Measurements from ENCODE around the gene IFNA21.

DNA sequence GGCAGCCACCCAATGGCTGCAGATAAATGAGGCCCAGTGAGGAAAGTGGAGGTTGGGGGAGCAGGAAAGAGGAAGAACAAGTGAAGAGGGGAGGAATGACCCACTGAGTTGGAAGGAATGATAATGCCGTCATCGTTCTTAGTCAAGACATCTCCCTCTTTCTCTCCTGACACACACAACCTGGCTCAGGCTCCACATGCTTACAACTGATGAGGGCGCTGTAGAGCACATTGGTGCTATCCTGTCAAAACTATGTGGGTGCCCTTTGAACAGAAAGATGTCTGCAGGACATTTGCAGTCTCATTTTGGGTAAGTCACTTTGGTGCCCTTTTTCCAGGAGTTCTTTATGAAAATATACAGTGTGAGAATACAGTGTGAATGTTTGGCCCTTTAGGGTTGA, 30.7 kb downstream of the IFNA21 start:
- TF ChIP-seq, protein P1, sequence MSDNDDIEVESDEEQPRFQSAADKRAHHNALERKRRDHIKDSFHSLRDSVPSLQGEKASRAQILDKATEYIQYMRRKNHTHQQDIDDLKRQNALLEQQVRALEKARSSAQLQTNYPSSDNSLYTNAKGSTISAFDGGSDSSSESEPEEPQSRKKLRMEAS (IDR thresholded peaks at IDR 0.05) = no peak
- TF ChIP-seq, protein P2, sequence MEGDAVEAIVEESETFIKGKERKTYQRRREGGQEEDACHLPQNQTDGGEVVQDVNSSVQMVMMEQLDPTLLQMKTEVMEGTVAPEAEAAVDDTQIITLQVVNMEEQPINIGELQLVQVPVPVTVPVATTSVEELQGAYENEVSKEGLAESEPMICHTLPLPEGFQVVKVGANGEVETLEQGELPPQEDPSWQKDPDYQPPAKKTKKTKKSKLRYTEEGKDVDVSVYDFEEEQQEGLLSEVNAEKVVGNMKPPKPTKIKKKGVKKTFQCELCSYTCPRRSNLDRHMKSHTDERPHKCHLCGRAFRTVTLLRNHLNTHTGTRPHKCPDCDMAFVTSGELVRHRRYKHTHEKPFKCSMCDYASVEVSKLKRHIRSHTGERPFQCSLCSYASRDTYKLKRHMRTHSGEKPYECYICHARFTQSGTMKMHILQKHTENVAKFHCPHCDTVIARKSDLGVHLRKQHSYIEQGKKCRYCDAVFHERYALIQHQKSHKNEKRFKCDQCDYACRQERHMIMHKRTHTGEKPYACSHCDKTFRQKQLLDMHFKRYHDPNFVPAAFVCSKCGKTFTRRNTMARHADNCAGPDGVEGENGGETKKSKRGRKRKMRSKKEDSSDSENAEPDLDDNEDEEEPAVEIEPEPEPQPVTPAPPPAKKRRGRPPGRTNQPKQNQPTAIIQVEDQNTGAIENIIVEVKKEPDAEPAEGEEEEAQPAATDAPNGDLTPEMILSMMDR (IDR thresholded peaks at IDR 0.05; ENCODE audit: low read depth, low read length, missing input control) = no peak
- TF ChIP-seq TAF1 (conservative IDR thresholded peaks at IDR 0.05) = no peak
- no peak for TF ChIP-seq GABPA (IDR thresholded peaks at IDR 0.05 in 1 of 2, conservative IDR thresholded peaks at IDR 0.05 in 1 of 2)
- TF ChIP-seq, protein P3, sequence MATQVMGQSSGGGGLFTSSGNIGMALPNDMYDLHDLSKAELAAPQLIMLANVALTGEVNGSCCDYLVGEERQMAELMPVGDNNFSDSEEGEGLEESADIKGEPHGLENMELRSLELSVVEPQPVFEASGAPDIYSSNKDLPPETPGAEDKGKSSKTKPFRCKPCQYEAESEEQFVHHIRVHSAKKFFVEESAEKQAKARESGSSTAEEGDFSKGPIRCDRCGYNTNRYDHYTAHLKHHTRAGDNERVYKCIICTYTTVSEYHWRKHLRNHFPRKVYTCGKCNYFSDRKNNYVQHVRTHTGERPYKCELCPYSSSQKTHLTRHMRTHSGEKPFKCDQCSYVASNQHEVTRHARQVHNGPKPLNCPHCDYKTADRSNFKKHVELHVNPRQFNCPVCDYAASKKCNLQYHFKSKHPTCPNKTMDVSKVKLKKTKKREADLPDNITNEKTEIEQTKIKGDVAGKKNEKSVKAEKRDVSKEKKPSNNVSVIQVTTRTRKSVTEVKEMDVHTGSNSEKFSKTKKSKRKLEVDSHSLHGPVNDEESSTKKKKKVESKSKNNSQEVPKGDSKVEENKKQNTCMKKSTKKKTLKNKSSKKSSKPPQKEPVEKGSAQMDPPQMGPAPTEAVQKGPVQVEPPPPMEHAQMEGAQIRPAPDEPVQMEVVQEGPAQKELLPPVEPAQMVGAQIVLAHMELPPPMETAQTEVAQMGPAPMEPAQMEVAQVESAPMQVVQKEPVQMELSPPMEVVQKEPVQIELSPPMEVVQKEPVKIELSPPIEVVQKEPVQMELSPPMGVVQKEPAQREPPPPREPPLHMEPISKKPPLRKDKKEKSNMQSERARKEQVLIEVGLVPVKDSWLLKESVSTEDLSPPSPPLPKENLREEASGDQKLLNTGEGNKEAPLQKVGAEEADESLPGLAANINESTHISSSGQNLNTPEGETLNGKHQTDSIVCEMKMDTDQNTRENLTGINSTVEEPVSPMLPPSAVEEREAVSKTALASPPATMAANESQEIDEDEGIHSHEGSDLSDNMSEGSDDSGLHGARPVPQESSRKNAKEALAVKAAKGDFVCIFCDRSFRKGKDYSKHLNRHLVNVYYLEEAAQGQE (IDR thresholded peaks at IDR 0.05) = no peak
- TF ChIP-seq, protein P4, sequence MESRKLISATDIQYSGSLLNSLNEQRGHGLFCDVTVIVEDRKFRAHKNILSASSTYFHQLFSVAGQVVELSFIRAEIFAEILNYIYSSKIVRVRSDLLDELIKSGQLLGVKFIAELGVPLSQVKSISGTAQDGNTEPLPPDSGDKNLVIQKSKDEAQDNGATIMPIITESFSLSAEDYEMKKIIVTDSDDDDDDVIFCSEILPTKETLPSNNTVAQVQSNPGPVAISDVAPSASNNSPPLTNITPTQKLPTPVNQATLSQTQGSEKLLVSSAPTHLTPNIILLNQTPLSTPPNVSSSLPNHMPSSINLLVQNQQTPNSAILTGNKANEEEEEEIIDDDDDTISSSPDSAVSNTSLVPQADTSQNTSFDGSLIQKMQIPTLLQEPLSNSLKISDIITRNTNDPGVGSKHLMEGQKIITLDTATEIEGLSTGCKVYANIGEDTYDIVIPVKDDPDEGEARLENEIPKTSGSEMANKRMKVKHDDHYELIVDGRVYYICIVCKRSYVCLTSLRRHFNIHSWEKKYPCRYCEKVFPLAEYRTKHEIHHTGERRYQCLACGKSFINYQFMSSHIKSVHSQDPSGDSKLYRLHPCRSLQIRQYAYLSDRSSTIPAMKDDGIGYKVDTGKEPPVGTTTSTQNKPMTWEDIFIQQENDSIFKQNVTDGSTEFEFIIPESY (IDR thresholded peaks at IDR 0.05) = no peak
- no peak for TF ChIP-seq SP1 (IDR thresholded peaks at IDR 0.05)
- TF ChIP-seq, protein P5, sequence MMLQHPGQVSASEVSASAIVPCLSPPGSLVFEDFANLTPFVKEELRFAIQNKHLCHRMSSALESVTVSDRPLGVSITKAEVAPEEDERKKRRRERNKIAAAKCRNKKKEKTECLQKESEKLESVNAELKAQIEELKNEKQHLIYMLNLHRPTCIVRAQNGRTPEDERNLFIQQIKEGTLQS (IDR thresholded peaks at IDR 0.05) = no peak
- TF ChIP-seq YY1 (IDR thresholded peaks at IDR 0.05) = no peak
- TF ChIP-seq RAD21 (IDR thresholded peaks at IDR 0.05) = no peak
- TF ChIP-seq RXRA (IDR thresholded peaks at IDR 0.05) = no peak
- no peak for TF ChIP-seq JUND (IDR thresholded peaks at IDR 0.05)
- TF ChIP-seq HNF4A (conservative IDR thresholded peaks at IDR 0.05) = no peak
- TF ChIP-seq EGR1 (IDR thresholded peaks at IDR 0.05; ENCODE audit: low read depth in 2 of 2) = no peak
